Astrocyte (in vitro differentiated cells and primary cell): ENCODE measurements around the gene CUEDC2. TPM values are rescaled to one million over a fixed set of nuclear protein-coding genes. Genes with fewer than 3 reads are reported as not detected.

Experiments used
- DNase-seq: peaks from one replicate; pipeline ENCODE4 v3.0.0-alpha.2; 2010; ENCODE audit warnings: low read depth
- FAIRE-seq: peaks from 2 replicates; lab custom pipeline; 2011; peaks lifted over from hg19 to GRCh38; lab: Jason Lieb, UNC
- H2AFZ ChIP-seq: 2 replicates; pipeline ENCODE4 v1.6.0; 2012; ENCODE audit warnings: low read depth, low read length, inconsistent platforms
- H3K27ac ChIP-seq: 2 replicates; pipeline ENCODE4 v1.5.1; 2011; ENCODE audit warnings: low read depth, low read length, inconsistent platforms
- H3K27me3 ChIP-seq: 2 replicates; pipeline ENCODE4 v1.6.0; 2011; ENCODE audit warnings: low read length, inconsistent platforms; ENCODE audit not compliant: insufficient read depth
- H3K36me3 ChIP-seq: 2 replicates; pipeline ENCODE4 v1.5.1; 2011; ENCODE audit warnings: low read length, inconsistent platforms; ENCODE audit not compliant: insufficient read depth
- H3K4me1 ChIP-seq: 2 replicates; pipeline ENCODE4 v1.5.1; 2011; ENCODE audit warnings: low read length, inconsistent platforms; ENCODE audit not compliant: insufficient read depth
- H3K4me2 ChIP-seq: 2 replicates; pipeline ENCODE4 v1.6.0; 2012; ENCODE audit warnings: low read length, inconsistent platforms
- H3K4me3 ChIP-seq: 2 replicates; pipeline ENCODE4 v1.5.1; 2011; ENCODE audit warnings: low read depth, mild to moderate bottlenecking, low read length, inconsistent platforms; ENCODE audit not compliant: insufficient read depth
- H3K79me2 ChIP-seq: 2 replicates; pipeline ENCODE4 v1.6.0; 2012; ENCODE audit warnings: mild to moderate bottlenecking, low read length, inconsistent platforms; ENCODE audit not compliant: insufficient read depth
- H3K9ac ChIP-seq: 2 replicates; pipeline ENCODE4 v1.6.0; 2012; ENCODE audit warnings: mild to moderate bottlenecking, low read length, inconsistent platforms
- H3K9me3 ChIP-seq: 2 replicates; pipeline ENCODE4 v1.5.1; 2012; ENCODE audit warnings: low read depth, mild to moderate bottlenecking, low read length, inconsistent platforms; ENCODE audit not compliant: insufficient read depth
- H4K20me1 ChIP-seq: 2 replicates; pipeline ENCODE4 v1.6.0; 2012; ENCODE audit warnings: low read length, inconsistent platforms; ENCODE audit not compliant: insufficient read depth
- H3K27ac Mint-ChIP-seq: one replicate; pipeline ENCODE4 v1.8.0; 2021; ENCODE audit warnings: mild to moderate bottlenecking, mixed read lengths; ENCODE audit not compliant: unreplicated experiment
- H3K27me3 Mint-ChIP-seq: one replicate; pipeline ENCODE4 v1.8.0; 2021; ENCODE audit warnings: low read depth, mixed read lengths; ENCODE audit not compliant: unreplicated experiment
- H3K36me3 Mint-ChIP-seq: one replicate; pipeline ENCODE4 v1.8.0; 2021; ENCODE audit warnings: low read depth, mixed read lengths; ENCODE audit not compliant: unreplicated experiment
- H3K4me1 Mint-ChIP-seq: one replicate; pipeline ENCODE4 v1.8.0; 2021; ENCODE audit warnings: low read depth, mixed read lengths; ENCODE audit not compliant: unreplicated experiment
- H3K4me3 Mint-ChIP-seq: one replicate; pipeline ENCODE4 v1.8.0; 2021; ENCODE audit warnings: mild to moderate bottlenecking, moderate library complexity, mixed read lengths; ENCODE audit not compliant: unreplicated experiment
- H3K9me3 Mint-ChIP-seq: one replicate; pipeline ENCODE4 v1.8.0; 2021; ENCODE audit warnings: mild to moderate bottlenecking, mixed read lengths; ENCODE audit not compliant: unreplicated experiment
- EZH2 ChIP-seq: IDR thresholded peaks from 2 replicates; pipeline ENCODE4 v1.6.1; 2012; ENCODE audit warnings: mild to moderate bottlenecking, low read length, inconsistent platforms; ENCODE audit not compliant: insufficient read depth
- microRNA-seq: library from miRNA; unstranded; fragments of <30 nt; microRNA quantifications from one replicate; pipeline ENCODE4 v1.2.0, GENCODE V29; 2020
- total RNA-seq: library from RNA; stranded (reverse); gene quantifications from 2 replicates; pipeline ENCODE4 v1.2.1, GENCODE V29; 2021
- TF ChIP-seq, protein P1 (sequence below): IDR thresholded peaks from 2 replicates; pipeline ENCODE4 v1.5.1; 2011; ENCODE audit warnings: low read depth, mild to moderate bottlenecking, inconsistent platforms, low read length, moderate library complexity; ENCODE audit not compliant: insufficient read depth

Gene CUEDC2
- total RNA-seq, 1 donor from 2014 or later = 49.1 TPM

DNA sequence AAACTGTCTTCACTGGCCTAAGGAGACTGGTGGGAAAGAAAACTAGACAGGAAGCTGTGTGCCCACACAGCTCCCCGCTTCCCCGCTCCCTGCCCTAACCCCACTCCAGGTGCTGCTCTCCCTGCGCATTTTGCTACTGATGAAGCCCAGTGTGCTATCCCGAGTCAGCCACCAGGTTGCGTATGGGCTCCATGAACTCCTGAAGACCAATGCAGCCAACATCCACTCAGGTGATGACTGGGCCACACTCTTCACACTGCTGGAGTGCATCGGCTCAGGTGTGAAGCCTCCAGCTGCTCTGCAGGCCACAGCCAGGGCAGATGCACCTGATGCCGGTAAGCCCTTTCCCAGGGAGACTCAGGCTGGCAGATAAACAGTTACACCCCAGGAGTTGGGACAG lies 57.1 kb downstream of the CUEDC2 start:
- TF ChIP-seq, protein P1, sequence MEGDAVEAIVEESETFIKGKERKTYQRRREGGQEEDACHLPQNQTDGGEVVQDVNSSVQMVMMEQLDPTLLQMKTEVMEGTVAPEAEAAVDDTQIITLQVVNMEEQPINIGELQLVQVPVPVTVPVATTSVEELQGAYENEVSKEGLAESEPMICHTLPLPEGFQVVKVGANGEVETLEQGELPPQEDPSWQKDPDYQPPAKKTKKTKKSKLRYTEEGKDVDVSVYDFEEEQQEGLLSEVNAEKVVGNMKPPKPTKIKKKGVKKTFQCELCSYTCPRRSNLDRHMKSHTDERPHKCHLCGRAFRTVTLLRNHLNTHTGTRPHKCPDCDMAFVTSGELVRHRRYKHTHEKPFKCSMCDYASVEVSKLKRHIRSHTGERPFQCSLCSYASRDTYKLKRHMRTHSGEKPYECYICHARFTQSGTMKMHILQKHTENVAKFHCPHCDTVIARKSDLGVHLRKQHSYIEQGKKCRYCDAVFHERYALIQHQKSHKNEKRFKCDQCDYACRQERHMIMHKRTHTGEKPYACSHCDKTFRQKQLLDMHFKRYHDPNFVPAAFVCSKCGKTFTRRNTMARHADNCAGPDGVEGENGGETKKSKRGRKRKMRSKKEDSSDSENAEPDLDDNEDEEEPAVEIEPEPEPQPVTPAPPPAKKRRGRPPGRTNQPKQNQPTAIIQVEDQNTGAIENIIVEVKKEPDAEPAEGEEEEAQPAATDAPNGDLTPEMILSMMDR = no peak
- TF ChIP-seq EZH2 = no peak
- Histone ChIP-seq H3K36me3 (peaks cover 62% of the 10 kb centered on the region), H3K4me2 (no peak overlapping the region), H3K27me3 (no peaks in the 10 kb centered on the region), H2AFZ (no peak overlapping the region), H3K27ac (no peak overlapping the region), H3K9me3 (no peaks in the 10 kb centered on the region), H3K4me3 (no peak overlapping the region), H3K4me1 (no peaks in the 10 kb centered on the region), H3K79me2 (no peaks in the 10 kb centered on the region), H4K20me1 (peaks cover 51% of the 10 kb centered on the region), H3K9ac (no peak overlapping the region)
- no peak overlapping the region for H3K4me3 Mint-ChIP-seq
- DNase-seq (no peak), FAIRE-seq (no peak)
- H3K9me3 Mint-ChIP-seq = no peaks in the 10 kb centered on the region
- H3K36me3 Mint-ChIP-seq = peaks cover 22% of the 10 kb centered on the region
- no peaks in the 10 kb centered on the region for H3K27me3 Mint-ChIP-seq
- H3K4me1 Mint-ChIP-seq = no peaks in the 10 kb centered on the region
- no peak overlapping the region for H3K27ac Mint-ChIP-seq

Small RNA genes lying within 50 kb of the gene (microRNA-seq; reads per million reads assigned to microRNA genes)
- gene MIR146B = 240 reads per million, percentile 72 among the genes with 10 or more reads in this experiment

Other genes starting within 250 kb of the CUEDC2 start
- gene ELOVL3, start 206.3 kb downstream of the CUEDC2 start, total RNA-seq = 0.48 and 0.62 TPM in 2 replicates
- 1.6 and 1.7 TPM in 2 replicates for gene PITX3, start 191.1 kb downstream of the CUEDC2 start, total RNA-seq
- gene GBF1, start 187.0 kb downstream of the CUEDC2 start, total RNA-seq = 72.8 and 75.2 TPM in 2 replicates
- gene NFKB2, start 36.9 kb downstream of the CUEDC2 start, total RNA-seq = 35.7 and 39.9 TPM in 2 replicates
- 8.8 and 11.7 TPM in 2 replicates for gene PSD, start 13.8 kb downstream of the CUEDC2 start, total RNA-seq
- 8.6 and 11.0 TPM in 2 replicates for gene FBXL15, start 11.7 kb downstream of the CUEDC2 start, total RNA-seq
- gene C10orf95, start 19.0 kb upstream of the CUEDC2 start, total RNA-seq = 0.19 and 0.20 TPM in 2 replicates
- gene ACTR1A, start 70.1 kb upstream of the CUEDC2 start, total RNA-seq = 145 and 155 TPM in 2 replicates
- gene SUFU, start 71.4 kb upstream of the CUEDC2 start, total RNA-seq = 25.8 and 26.2 TPM in 2 replicates
- 103 and 117 TPM in 2 replicates for gene TRIM8, start 211.9 kb upstream of the CUEDC2 start, total RNA-seq